Fibroblast of villous mesenchyme (primary cell): ENCODE measurements around the gene THG1L. TPM values are rescaled to one million over a fixed set of nuclear protein-coding genes. Genes with fewer than 3 reads are reported as not detected.
"Not testable (repeated sequence)": the region's sequence is repeated elsewhere in the genome, so short reads cannot be mapped to it uniquely, and the experiment has no call there.

Experiments
- DNase-seq: peaks from one replicate; pipeline ENCODE4 v3.0.0-alpha.2; 2010; ENCODE audit warnings: low read depth
- H3K4me3 ChIP-seq: 2 replicates; pipeline ENCODE4 v1.5.1; 2011; ENCODE audit warnings: low read depth, mild to moderate bottlenecking, low read length
- CTCF ChIP-seq: IDR thresholded peaks from 2 replicates; pipeline ENCODE4 v1.5.1; 2012; ENCODE audit warnings: low read depth, mild to moderate bottlenecking, low read length; ENCODE audit not compliant: insufficient read depth
- total RNA-seq: library from RNA; depleted of rRNA; stranded (reverse); fragments of >200 nt; gene quantifications from 2 replicates; pipeline ENCODE4 v1.2.3, GENCODE V29; 2012

THG1L gene
- total RNA-seq, 1 donor = 21.6 TPM

GRCh38 chr5:157718519-157718918, 12.7 kb upstream of the THG1L start:
- TF ChIP-seq CTCF = peak; percentile 69
- DNase-seq = peak; percentile 76
- no peak overlapping the region for H3K4me3 ChIP-seq

DNA sequence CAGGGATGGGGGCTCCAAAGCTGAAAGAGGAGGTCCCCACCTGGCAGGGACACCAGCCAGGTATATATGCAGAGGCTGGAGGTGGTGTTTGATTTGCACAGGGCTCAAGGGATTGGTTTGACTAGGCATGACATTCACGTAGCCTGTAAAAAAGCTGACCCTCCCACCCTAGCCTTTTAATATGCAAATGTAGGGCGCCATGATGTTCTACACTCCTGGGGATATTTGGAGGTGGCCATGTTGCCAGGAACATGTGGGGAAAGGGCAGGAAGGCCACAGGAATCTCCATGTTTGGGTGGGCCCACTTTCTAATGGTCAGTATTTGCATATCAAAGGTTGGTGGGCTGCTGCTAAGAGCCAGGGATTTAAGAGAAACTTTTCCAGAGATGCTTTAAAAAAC, 12.0 kb upstream of the THG1L start:
- TF ChIP-seq CTCF = no peak
- no peak for DNase-seq
- H3K4me3 ChIP-seq = no peak overlapping the region

- no peak for DNase-seq
- H3K4me3 ChIP-seq = no peak overlapping the region
- no peak for TF ChIP-seq CTCF
Measured at GRCh38 chr5:157721159-157721558, 10.1 kb upstream of the THG1L start.

DNA sequence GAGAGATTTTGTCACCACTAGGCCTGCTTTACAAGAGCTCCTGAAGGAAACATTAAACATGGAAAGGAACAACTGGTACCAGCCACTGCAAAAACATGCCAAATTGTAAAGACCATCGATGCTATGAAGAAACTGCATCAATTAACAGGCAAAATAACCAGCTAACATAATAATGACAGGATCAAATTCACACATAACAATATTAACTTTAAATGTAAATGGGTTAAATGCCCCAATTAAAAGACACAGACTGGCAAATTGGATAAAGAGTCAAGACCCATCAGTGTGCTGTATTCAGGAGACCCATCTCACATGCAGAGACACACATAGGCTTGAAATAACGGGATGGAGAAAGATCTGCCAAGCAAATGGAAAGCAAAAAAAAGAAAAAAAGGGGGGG, 8.3 kb upstream of the THG1L start:
- H3K4me3 ChIP-seq, DNase-seq: not testable (repeated sequence)

DNA sequence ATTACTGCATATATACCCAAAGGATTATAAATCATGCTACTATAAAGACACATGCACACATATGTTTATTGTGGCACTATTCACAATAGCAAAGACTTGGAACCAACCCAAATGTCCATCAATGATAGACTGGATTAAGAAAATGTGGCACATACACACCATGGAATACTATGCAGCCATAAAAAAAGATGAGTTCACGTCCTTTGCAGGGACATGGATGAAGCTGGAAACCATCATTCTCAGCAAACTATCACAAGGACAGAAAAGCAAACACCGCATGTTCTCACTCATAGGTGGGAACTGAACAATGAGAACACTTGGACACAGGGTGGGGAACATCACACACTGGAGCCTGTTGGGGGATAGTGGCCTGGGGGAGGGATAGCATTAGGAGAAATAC, 4.6 kb upstream of the THG1L start:
- not testable (repeated sequence) for DNase-seq, H3K4me3 ChIP-seq

DNA sequence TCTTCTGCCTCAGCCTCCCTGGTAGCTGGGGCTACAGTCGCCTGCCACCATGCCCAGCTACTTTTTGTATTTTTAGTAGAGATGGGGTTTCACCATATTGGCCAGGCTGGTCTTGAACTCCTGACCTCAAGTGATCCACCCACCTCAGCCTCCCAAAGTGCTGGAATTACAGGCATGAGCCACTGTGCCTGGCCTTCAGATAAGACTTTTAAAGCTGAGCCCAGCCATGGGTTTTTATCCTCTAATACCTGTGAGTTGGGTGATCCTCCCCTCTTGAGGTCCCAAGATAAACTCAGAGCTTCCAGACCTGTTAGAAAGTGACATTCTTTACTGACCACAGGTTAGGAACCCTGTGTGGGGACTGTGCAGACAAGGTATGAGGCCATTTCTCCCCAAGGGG, 3.4 kb upstream of the THG1L start:
- not testable (repeated sequence) for DNase-seq, H3K4me3 ChIP-seq

DNA sequence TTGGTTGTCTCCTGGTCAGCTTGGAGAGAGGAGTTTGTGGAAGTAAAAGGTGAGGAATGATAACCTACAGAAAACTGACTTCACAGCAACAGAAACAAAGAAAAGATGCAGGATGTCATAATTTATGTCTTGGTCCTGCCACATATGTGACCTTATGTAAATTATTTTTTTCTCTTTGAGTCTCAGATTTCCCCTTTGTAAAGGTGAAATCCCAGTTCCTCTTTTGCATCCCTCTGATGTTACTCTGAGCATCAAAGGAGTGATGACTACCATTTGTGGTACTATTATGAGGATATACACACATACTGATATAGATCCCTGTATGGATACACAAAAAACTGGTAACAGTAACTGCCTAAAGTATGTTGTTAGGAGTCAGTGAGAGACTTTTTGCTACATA, 1.4 kb upstream of the THG1L start:
- TF ChIP-seq CTCF = no peak
- H3K4me3 ChIP-seq = no peak overlapping the region
- no peak for DNase-seq

DNA sequence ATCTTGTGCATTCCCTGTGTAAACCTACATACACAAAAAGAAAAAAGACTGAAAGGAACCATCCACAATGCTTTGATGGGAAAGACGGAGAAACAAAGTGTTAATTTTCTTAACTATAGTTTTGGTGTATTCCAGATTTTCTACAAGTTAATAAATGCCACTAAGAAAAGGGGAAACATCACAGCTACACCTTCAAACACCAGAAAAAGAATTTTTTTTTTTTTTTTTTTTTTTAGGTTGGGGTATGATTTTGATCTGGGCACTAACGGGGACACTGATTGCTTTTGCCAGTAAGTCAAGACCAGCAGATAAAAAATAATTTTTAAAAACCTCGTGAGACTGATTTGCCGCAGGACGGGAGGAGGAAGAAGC, 334 bp upstream of the THG1L start:
- no peak for TF ChIP-seq CTCF
- peak overlapping the region; percentile 65 for H3K4me3 ChIP-seq
- DNase-seq = no peak

- DNase-seq = no peak
Measured at GRCh38 chr5:157732130-157732514, 902 bp downstream of the THG1L start.

More at GRCh38 chr5:157732130-157732514, 902 bp downstream of the THG1L start:
- no peak for TF ChIP-seq CTCF
- peak overlapping the region; percentile 65 for H3K4me3 ChIP-seq
